Hepatic stellate cell (primary cell): ENCODE data around the gene MXRA8.

Source experiments
- DNase-seq: peaks from one replicate; pipeline ENCODE4 v3.0.0; 2011; ENCODE audit warnings: low spot score

MXRA8 gene

GRCh38 chr1:1349256-1350012 lies 8.9 kb downstream of the MXRA8 start, which contains the start of gene DVL1:
Gene DVL1 (minus strand): TSS chr1:1349418. CDS start chr1:1349065, 353 bp downstream.
- peak; percentile 82 for DNase-seq

GRCh38 chr1:1348420-1349255 lies 9.7 kb downstream of the MXRA8 start:
- no peak for DNase-seq

GRCh38 chr1:1347663-1348419 lies 10.5 kb downstream of the MXRA8 start:
- no peak for DNase-seq

- no peak for DNase-seq
Observed at GRCh38 chr1:1347026-1347595, 11.2 kb downstream of the MXRA8 start.

GRCh38 chr1:1346501-1346890 lies 11.9 kb downstream of the MXRA8 start:
- DNase-seq = no peak

- DNase-seq = no peak
Observed at GRCh38 chr1:1345860-1346500, 12.4 kb downstream of the MXRA8 start.

GRCh38 chr1:1345384-1345783 lies 13.0 kb downstream of the MXRA8 start:
- peak; percentile 53 for DNase-seq

GRCh38 chr1:1344655-1345361 lies 13.5 kb downstream of the MXRA8 start:
- DNase-seq = peak; percentile 87

- no peak for DNase-seq
Observed at GRCh38 chr1:1343811-1344421, 14.4 kb downstream of the MXRA8 start.

- no peak for DNase-seq
Observed at GRCh38 chr1:1342584-1343115, 15.7 kb downstream of the MXRA8 start.

- DNase-seq = no peak
Observed at GRCh38 chr1:1342061-1342562, 16.2 kb downstream of the MXRA8 start.

- DNase-seq = no peak
Observed at GRCh38 chr1:1341549-1342021, 16.8 kb downstream of the MXRA8 start.

GRCh38 chr1:1340791-1341548 lies 17.4 kb downstream of the MXRA8 start:
- no peak for DNase-seq

GRCh38 chr1:1340185-1340584 lies 18.2 kb downstream of the MXRA8 start:
- no peak for DNase-seq

GRCh38 chr1:1338278-1338677 lies 20.1 kb downstream of the MXRA8 start:
- no peak for DNase-seq

- DNase-seq = no peak
Observed at GRCh38 chr1:1337793-1338147, 20.6 kb downstream of the MXRA8 start.

GRCh38 chr1:1336931-1337792 lies 21.2 kb downstream of the MXRA8 start:
- DNase-seq = no peak

- no peak for DNase-seq
Observed at GRCh38 chr1:1336446-1336845, 21.9 kb downstream of the MXRA8 start.
